ENCODE measurements around the gene ISG15. TPM values are rescaled to one million over a fixed set of nuclear protein-coding genes. Genes with fewer than 3 reads are reported as not detected.
A peak's percentile ranks its signal among the peaks of the same experiment; 100 is the strongest.

Gene ISG15
- total and polyA plus RNA-seq, 2 of the 13 experiments (the other 11 are each of a cell fraction or from before 2014, with no cell fraction given), result 42.1 to 54.9 TPM

DNA sequence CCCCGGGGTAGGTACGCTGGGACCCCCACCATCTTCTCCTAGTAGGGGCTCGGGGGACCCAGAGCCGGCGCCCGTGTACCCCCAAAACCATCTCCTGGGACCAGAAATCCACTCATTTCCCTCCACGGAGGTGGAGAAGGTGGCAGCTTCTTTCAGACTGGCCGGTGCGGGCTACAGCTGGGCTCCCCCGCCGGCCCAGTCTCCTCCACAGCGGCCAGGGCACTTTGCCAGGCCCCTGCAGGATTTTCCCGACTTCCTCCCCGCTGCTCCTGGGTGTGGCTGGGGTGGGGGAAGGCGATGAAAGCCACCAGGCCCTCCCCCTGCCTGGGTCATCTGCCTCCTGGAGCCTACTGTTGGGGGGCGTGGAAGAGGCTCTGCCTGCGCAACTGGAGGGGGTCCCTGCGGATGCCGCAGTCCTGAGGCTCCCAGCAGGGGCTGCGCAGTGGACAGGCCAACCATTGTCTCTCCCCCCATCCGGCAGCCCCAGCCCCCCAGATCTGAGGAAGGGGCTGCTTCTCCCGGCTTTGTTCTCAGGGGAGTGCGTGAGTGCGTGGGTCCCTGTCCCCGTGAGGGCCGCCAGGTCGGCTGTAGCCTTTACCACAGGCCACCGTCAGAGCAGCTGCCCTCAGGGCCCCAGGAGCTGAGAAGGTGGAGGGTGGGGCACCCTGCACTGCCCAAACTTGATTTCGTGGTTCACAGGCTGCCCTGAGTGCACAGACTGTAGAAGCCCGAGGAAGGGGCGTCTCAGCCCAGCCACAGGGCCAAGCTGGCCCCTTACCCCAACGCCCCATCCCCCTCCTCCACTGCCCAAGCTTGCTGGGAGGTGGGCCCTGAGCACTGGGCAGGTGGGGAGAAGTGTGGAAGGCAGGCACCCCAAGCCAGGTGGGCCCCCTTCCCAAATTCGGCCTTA lies 8.0 kb downstream of the ISG15 start (continued):
- peak; percentile 60 for TF ChIP-seq RBFOX2 (IDR thresholded peaks at IDR 0.05; ENCODE audit: low read depth, low read length)
- TF ChIP-seq, protein P1, sequence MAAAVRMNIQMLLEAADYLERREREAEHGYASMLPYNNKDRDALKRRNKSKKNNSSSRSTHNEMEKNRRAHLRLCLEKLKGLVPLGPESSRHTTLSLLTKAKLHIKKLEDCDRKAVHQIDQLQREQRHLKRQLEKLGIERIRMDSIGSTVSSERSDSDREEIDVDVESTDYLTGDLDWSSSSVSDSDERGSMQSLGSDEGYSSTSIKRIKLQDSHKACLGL (CRISPR knock-in tag; IDR thresholded peaks at IDR 0.05), result no peak
- TF ChIP-seq, protein P2, sequence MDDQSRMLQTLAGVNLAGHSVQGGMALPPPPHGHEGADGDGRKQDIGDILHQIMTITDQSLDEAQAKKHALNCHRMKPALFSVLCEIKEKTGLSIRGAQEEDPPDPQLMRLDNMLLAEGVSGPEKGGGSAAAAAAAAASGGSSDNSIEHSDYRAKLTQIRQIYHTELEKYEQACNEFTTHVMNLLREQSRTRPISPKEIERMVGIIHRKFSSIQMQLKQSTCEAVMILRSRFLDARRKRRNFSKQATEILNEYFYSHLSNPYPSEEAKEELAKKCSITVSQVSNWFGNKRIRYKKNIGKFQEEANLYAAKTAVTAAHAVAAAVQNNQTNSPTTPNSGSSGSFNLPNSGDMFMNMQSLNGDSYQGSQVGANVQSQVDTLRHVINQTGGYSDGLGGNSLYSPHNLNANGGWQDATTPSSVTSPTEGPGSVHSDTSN (CRISPR knock-in tag; IDR thresholded peaks at IDR 0.05; ENCODE audit: borderline replicate concordance), result no peak
- TF ChIP-seq, protein P3, sequence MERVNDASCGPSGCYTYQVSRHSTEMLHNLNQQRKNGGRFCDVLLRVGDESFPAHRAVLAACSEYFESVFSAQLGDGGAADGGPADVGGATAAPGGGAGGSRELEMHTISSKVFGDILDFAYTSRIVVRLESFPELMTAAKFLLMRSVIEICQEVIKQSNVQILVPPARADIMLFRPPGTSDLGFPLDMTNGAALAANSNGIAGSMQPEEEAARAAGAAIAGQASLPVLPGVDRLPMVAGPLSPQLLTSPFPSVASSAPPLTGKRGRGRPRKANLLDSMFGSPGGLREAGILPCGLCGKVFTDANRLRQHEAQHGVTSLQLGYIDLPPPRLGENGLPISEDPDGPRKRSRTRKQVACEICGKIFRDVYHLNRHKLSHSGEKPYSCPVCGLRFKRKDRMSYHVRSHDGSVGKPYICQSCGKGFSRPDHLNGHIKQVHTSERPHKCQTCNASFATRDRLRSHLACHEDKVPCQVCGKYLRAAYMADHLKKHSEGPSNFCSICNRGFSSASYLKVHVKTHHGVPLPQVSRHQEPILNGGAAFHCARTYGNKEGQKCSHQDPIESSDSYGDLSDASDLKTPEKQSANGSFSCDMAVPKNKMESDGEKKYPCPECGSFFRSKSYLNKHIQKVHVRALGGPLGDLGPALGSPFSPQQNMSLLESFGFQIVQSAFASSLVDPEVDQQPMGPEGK (CRISPR knock-in tag; IDR thresholded peaks at IDR 0.05), result peak; percentile 58
- no peak for TF ChIP-seq BORCS8-MEF2B (CRISPR knock-in tag; IDR thresholded peaks at IDR 0.05)
- TF ChIP-seq KLF16 (CRISPR knock-in tag; IDR thresholded peaks at IDR 0.05), result no peak
- TF ChIP-seq RAD21 (CRISPR knock-in tag; IDR thresholded peaks at IDR 0.05), result 0 out of 2 replicates have a peak, but pooled peaks have one; percentile 5
- TF ChIP-seq ZBTB1 (CRISPR knock-in tag; IDR thresholded peaks at IDR 0.05; ENCODE audit: borderline replicate concordance), result no peak
- TF ChIP-seq, protein P4, sequence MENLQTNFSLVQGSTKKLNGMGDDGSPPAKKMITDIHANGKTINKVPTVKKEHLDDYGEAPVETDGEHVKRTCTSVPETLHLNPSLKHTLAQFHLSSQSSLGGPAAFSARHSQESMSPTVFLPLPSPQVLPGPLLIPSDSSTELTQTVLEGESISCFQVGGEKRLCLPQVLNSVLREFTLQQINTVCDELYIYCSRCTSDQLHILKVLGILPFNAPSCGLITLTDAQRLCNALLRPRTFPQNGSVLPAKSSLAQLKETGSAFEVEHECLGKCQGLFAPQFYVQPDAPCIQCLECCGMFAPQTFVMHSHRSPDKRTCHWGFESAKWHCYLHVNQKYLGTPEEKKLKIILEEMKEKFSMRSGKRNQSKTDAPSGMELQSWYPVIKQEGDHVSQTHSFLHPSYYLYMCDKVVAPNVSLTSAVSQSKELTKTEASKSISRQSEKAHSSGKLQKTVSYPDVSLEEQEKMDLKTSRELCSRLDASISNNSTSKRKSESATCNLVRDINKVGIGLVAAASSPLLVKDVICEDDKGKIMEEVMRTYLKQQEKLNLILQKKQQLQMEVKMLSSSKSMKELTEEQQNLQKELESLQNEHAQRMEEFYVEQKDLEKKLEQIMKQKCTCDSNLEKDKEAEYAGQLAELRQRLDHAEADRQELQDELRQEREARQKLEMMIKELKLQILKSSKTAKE (CRISPR knock-in tag; IDR thresholded peaks at IDR 0.05; ENCODE audit: borderline replicate concordance), result no peak
- TF ChIP-seq, protein P5, sequence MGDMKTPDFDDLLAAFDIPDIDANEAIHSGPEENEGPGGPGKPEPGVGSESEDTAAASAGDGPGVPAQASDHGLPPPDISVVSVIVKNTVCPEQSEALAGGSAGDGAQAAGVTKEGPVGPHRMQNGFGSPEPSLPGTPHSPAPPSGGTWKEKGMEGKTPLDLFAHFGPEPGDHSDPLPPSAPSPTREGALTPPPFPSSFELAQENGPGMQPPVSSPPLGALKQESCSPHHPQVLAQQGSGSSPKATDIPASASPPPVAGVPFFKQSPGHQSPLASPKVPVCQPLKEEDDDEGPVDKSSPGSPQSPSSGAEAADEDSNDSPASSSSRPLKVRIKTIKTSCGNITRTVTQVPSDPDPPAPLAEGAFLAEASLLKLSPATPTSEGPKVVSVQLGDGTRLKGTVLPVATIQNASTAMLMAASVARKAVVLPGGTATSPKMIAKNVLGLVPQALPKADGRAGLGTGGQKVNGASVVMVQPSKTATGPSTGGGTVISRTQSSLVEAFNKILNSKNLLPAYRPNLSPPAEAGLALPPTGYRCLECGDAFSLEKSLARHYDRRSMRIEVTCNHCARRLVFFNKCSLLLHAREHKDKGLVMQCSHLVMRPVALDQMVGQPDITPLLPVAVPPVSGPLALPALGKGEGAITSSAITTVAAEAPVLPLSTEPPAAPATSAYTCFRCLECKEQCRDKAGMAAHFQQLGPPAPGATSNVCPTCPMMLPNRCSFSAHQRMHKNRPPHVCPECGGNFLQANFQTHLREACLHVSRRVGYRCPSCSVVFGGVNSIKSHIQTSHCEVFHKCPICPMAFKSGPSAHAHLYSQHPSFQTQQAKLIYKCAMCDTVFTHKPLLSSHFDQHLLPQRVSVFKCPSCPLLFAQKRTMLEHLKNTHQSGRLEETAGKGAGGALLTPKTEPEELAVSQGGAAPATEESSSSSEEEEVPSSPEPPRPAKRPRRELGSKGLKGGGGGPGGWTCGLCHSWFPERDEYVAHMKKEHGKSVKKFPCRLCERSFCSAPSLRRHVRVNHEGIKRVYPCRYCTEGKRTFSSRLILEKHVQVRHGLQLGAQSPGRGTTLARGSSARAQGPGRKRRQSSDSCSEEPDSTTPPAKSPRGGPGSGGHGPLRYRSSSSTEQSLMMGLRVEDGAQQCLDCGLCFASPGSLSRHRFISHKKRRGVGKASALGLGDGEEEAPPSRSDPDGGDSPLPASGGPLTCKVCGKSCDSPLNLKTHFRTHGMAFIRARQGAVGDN (CRISPR knock-in tag; IDR thresholded peaks at IDR 0.05), result peak; percentile 60
- TF ChIP-seq, protein P6, sequence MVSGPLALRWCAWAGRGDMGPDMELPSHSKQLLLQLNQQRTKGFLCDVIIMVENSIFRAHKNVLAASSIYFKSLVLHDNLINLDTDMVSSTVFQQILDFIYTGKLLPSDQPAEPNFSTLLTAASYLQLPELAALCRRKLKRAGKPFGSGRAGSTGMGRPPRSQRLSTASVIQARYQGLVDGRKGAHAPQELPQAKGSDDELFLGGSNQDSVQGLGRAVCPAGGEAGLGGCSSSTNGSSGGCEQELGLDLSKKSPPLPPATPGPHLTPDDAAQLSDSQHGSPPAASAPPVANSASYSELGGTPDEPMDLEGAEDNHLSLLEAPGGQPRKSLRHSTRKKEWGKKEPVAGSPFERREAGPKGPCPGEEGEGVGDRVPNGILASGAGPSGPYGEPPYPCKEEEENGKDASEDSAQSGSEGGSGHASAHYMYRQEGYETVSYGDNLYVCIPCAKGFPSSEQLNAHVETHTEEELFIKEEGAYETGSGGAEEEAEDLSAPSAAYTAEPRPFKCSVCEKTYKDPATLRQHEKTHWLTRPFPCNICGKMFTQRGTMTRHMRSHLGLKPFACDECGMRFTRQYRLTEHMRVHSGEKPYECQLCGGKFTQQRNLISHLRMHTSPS (CRISPR knock-in tag; IDR thresholded peaks at IDR 0.05; ENCODE audit: low read depth), result no peak

All from HepG2 (cell line).